HG03439 (cell line): Measurements from ENCODE around the gene SMIM14.
"Not testable (repeated sequence)": the region's sequence is repeated elsewhere in the genome, so short reads cannot be mapped to it uniquely, and the experiment has no call there.

Experiments
- ATAC-seq: cut with Tn5 transposase; IDR thresholded peaks from one replicate; pipeline ENCODE4 v1.9.1; 2021; ENCODE audit warnings: mild to moderate bottlenecking, moderate library complexity; ENCODE audit not compliant: unreplicated experiment

The SMIM14 gene

DNA sequence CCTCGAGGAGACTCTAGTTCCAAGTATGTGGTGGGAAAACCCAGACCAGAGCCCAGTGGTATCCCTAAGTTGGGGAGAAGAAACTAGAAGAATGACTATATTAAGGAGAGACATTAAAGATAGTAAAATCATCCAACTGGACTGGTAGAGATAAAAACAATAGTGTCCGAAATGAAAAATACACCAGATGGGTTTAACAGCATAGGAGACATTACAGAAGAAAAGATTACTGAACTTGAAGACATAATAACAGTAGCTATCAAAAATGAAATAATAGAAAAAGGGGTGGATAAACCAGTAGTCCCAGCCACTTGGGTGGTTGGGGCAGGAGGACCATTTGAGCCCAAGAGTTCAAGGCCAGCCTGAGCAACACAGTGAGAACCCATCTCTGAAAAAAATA, 31.9 kb downstream of the SMIM14 start:
- no peak for ATAC-seq

GRCh38 chr4:39597695-39598381, 40.8 kb downstream of the SMIM14 start:
- no peak for ATAC-seq

DNA sequence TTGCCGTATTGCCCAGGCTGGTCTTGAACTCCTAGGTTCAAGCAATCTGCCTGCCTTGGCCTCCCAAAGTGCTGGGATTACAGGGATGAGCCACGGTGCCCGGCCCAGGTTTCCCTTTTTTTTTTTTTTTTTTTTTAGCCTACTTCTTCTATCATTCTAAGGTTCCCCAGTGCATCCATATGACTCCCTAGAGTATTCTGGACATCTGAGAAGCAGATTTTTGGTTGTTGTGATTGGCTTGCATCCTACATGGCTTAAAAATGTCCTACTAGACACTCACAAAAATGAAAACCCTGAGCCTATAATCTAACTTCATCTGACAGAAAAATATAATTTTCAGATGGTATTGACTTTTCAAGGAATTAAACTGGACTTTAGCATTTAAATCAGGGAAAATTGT, 41.7 kb downstream of the SMIM14 start:
- ATAC-seq = no peak

GRCh38 chr4:39591290-39591689, 47.4 kb downstream of the SMIM14 start:
- ATAC-seq = no peak

DNA sequence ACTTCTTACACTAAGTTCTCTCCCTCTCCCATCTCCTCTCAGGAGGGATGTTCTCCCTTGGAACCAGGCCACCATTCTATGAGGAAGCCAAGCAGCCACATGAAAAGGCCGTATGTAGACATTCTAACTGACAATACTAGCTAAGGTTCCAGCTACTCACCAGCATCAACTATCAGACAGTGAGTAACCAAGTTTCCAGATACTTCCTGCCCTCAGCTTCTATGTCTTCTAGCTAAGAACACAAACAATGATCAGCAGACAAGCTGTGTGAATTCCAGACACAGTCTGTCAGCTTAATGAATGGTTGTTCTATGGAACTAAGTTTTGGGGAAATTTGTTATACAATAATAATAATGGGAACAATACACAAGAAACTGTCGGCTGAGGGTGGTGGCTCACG, 50.8 kb downstream of the SMIM14 start:
- no peak for ATAC-seq

GRCh38 chr4:39574946-39575345, 63.7 kb downstream of the SMIM14 start:
- ATAC-seq = no peak

DNA sequence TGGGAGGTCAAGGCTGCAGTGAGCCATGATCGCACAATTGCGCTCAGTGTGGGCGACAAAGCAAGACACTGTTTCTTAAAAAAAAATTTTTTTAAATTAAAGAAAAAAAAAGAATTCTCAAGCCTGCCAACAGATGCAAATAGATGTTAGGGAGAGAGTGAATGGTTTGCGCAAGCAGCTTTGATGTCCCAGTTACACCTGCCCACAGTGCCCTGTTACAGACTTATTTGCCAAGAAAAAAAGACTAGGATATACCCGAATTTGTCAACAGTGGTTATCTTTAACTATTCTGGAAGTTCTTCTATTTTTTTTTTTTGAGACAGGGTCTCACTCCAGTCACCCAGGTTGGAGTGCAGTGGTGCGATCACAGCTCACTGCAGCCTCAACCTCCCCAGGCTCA, 67.2 kb downstream of the SMIM14 start:
- no peak for ATAC-seq

GRCh38 chr4:39571054-39571453, 67.6 kb downstream of the SMIM14 start:
- ATAC-seq = no peak

DNA sequence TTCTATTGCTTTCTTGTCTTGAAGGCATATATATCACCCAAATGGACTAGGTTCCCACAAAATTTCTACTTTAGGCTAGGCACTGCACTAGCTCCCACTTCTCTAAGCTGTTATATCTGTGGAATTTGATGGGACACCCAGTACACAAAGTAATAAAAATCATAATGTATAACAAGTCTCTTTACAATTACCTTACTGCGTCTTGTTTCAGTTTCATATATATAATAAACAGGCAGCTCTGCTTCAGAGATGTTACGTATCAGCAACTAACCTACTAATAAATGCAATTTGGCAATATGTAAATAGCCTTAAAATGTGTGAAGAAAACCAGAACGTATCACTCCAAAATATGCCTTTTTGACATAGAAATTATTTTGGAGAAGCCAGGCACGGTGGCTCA, 69.5 kb downstream of the SMIM14 start:
- ATAC-seq = no peak

DNA sequence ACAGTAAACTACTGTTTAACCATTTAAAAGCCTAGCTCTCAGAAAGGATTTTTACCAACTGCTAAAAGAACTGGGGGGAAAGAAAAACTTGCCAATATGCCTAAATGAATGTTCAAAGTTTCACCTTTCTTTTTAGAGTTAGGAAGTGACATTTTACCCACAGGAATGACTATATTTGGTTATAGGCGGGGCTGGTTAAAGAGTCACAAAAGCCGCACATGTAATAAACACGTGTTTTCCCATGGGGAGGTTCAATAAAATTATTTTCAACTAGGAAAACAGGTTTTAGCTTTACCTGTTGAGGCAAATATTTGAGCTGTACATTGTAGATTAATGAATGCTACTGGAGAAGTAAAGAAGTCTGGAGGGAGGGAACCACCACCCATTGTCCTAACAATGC, 69.9 kb downstream of the SMIM14 start:
- no peak for ATAC-seq

- no peak for ATAC-seq
Measured at GRCh38 chr4:39565878-39566600, 72.6 kb downstream of the SMIM14 start.

- no peak for ATAC-seq
Measured at GRCh38 chr4:39563346-39563847, 75.3 kb downstream of the SMIM14 start.

DNA sequence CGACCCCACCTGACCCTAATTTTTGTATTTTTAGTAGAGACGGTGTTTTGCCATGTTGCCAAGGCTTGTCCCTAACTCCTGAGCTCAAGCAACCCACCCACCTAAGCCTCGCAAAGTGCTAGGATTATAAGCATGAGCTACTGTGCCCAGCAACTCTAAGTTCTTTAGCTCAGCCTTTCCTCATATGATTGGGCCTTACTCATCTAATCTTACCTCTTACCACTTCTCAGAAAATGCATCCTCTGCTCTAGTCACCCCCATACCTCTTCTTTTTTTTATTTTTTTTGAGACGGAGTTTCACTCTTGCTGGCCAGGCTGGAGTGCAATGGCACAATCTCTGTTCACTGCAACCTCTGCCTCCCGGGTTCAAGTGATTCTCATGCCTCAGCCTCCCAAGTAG, 75.9 kb downstream of the SMIM14 start:
- ATAC-seq = no peak

DNA sequence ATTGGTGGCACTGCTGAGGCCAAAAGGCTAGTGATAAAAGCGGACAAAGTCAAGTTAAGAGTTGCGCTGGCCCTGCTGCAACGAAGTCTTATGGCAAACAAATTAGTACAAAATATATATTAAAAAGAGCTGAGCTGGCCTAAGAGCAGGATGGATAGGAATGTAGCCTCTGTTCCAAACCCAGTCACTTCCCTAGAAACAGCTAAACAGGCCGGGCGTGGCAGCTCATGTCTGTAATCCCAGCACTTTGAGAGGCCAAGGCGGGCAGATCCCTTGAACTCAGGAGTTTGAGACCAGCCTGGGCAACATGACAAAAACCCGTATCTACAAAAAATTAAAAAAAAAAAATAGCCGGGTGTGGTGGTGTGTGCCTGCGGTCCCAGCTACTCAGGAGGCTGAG, 79.0 kb downstream of the SMIM14 start:
- no peak for ATAC-seq

DNA sequence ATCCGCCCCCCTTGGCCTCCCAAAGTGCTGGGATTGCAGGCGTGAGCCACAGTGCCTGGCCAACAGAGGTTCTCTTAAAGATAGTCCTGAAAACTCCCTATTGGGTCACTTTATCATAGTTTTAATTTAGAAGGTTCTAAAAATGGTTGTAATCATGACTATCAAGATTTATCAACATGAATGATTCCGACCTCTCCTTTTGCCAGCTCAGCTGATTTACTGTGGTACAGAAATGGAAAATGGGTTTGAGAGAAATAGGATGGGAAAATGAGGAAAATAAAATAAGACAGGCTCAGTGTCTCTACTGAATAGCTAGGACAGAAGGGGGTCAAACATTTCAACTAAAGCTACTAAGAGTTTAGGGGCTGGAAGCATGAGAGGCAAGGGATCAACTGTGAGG, 83.2 kb downstream of the SMIM14 start:
- ATAC-seq = no peak

GRCh38 chr4:39548425-39549067, 90.1 kb downstream of the SMIM14 start:
- no peak for ATAC-seq

DNA sequence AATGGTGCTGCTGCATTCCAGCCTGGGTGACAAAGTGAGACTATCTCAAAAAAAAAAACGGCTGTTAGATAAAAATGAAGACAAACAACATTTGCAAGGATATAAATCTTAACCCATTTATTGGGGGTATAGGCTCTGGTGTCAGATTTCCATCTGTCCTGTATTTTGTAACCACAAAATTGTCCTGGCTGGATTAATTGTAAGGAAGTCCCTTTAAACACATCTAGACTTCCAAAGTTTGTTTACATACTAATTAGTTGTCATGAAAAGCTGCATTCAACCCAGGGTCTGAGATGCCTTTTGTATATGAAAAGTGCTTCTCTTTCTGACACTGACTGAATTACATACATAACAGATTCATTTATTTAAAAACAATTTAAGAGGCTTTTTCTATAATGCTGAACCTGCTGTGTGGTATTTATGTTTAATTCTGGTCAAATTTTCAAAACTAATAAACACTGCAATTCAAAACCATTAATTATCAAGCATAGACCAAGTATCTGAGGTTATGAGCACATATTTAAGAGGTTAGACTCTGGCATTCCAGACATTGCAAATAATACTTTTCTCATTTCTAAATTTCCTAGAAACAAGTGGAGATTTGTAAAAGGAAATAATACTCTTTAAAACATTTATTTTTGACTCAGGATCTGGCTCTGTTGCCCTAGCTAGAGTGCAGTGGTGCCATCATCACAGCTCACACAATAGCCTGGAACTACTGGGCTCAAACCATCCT, 93.9 kb downstream of the SMIM14 start:
- ATAC-seq = no peak

- ATAC-seq = not testable (repeated sequence)
Measured at GRCh38 chr4:39544080-39544479, 94.6 kb downstream of the SMIM14 start.

GRCh38 chr4:39543034-39543433, 95.6 kb downstream of the SMIM14 start:
- ATAC-seq = no peak

DNA sequence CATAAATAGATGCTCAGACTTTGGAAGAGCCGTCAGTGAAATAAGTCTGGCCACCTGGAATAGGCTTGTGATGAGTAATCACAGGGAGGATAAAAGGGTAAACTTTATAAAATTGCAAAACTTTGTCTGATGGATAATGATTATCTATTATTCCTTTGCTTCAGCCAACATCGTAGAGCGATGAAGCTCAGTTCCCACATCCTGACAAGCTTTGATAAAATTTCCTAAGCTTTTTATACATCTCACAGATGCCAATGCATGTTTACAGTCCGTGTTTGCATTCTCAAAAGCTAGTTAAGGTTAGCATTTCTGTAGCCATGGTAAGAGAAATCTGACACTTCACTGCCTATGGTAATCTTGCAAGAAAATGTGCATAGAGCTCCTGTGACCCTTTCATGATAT, 96.1 kb downstream of the SMIM14 start:
- ATAC-seq = no peak

DNA sequence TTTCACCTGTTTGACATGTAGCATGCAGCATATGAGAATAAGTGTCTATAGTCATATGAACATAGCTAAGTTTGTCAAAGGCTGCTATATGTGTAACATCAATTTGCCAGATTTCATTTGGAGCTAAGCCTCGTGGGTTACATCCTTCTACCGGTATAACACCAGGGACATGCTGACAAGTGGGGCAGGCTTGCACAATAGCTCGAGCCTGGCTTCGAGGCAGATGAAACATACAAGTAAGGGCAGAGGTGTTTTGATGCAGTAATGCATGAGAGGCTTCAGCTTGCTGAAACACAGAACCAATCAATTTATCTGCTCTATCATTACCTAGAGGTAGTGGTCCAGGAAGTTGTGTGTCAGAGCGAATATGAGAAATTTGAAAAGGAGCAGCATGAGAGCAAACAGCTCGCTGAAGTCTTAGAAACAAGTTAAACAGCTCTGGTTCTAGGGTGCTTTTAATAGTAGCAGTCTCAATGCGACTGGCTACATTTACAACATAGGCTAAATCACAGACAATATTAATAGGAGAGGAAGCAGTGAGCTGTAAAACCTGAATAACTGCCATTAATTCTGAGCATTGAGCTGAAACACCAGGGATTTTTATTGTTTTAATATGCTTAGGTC, 96.6 kb downstream of the SMIM14 start:
- no peak for ATAC-seq
